Kidney capillary endothelial cell (primary cell): ENCODE measurements around the gene TSPAN31.
"Not testable (repeated sequence)": the region's sequence is repeated elsewhere in the genome, so short reads cannot be mapped to it uniquely, and the experiment has no call there.

ENCODE experiments used
- DNase-seq: peaks from one replicate; pipeline ENCODE4 v3.0.0-alpha.2; 2018; ENCODE audit warnings: low spot score

The TSPAN31 gene, protein sequence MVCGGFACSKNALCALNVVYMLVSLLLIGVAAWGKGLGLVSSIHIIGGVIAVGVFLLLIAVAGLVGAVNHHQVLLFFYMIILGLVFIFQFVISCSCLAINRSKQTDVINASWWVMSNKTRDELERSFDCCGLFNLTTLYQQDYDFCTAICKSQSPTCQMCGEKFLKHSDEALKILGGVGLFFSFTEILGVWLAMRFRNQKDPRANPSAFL

GRCh38 chr12:57744777-57745484, at the start of gene TSPAN31:
Gene TSPAN31 (plus strand): TSS chr12:57745039. CDS start chr12:57745155, 116 bp downstream.
- DNase-seq: peak; percentile 98

DNA sequence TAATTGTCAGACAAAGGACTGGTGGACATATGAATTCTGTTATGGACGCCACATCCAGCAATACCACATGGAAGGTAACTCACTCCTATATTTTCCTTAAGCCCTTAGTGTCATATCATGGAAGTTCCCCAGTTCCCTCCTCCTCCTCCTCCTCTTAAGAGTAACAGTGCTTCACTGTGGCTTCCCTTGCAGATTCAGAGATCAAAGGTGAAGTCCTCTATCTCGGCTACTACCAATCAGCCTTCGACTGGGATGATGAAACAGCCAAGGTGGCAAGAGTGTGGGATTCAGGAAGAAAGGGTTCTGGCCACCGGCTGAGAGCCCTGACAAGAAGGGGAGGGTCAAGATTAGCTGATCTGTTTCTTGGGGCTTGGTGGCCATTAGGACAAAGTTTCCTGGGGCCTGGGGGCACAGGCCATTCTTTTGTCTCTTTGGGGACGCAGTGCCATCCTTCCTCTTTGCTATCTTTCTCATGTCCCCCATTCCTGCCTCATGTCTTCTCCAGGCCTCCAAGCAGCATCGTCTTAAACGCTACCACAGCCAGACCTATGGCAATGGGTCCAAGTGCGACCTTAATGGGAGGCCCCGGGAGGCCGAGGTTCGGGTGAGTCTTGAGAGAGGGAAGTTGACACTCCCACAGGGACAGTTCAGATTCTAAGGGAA, 48.9 kb upstream of the TSPAN31 start:
- DNase-seq: no peak

DNA sequence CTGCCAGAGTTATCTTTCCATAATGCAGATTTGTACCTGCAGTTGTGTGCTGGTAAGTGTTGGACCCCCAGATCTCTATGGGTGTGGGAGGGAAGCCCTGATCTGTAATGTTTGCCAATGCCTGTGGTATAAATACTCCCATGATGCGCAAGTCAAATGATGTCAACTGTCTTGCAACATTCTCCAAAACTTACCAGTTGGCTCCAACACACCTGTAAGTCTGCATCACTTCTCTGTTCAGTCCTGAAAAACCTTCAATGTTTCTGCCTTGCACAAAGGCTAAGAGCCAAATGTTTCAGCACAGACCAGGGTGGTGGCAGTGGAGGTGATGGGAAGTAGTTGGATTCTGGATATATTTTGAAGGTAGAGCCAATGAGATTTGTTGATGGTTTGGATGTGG, 47.8 kb upstream of the TSPAN31 start:
- DNase-seq: no peak

GRCh38 chr12:57698414-57698813, 46.4 kb upstream of the TSPAN31 start:
- no peak for DNase-seq

- DNase-seq: no peak
Observed at GRCh38 chr12:57700317-57700716, 44.5 kb upstream of the TSPAN31 start.

- DNase-seq: no peak
Observed at GRCh38 chr12:57707250-57707649, 37.6 kb upstream of the TSPAN31 start.

DNA sequence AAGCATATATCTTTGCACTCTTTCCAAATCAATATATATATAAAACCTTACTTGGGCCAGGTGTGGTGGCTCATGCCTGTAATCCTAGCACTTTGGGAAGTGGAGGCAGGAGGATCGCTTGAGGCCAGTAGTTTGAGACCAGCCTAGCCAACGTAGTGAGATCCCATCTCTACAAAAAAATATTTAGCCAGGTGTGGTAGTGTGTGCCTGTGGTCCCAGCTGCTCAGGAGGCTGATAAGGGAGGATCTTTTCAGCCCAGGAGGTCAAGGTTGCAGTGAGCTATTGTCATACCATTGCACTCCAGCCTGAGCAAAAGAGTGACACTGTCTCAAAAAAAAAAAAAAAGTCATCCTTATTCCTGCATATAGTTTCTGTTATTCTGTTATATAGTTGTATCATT, 36.5 kb upstream of the TSPAN31 start:
- DNase-seq: no peak

DNA sequence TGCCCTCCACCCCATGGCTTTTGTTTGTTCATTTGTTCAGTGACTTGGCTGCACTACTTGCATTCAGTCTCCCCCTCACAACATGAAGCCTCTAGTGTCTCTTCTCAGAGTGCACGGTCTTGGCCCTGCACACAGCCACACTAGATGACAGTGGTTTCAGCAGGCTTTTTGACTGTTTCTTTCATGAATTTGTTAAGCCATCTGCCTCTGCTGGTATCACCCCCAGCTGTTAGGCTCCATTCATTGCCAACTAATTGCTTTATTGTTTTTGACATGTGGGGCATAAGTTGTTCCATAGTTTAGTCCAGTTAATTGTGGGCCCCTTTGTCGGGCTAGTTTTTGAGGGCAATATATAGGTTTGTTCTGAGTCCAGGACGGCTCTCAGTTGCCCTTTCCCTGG, 32.1 kb upstream of the TSPAN31 start:
- DNase-seq: no peak

DNA sequence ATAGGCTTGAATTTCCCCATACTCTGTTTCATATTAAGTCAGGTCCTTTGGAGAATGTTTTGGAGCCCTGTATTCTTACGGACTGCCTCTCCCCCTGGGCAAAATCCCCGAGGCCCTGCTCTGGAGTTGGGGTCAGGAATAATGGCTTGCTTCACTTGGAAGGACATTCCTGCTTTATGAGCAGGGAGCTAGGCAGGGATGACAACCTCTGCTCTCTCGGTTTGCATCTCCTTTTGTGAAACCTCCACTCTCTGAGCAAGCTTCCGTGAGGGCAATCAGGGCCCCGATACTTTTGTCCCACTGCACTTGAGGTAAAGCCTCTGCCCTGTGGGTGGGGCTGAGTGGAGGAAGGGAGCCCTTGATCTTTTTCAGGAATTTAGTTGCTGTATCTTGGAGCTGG, 31.6 kb upstream of the TSPAN31 start:
- no peak for DNase-seq

- not testable (repeated sequence) for DNase-seq
Observed at GRCh38 chr12:57715036-57715748, 29.6 kb upstream of the TSPAN31 start.

- no peak for DNase-seq
Observed at GRCh38 chr12:57715786-57716185, 29.1 kb upstream of the TSPAN31 start.

DNA sequence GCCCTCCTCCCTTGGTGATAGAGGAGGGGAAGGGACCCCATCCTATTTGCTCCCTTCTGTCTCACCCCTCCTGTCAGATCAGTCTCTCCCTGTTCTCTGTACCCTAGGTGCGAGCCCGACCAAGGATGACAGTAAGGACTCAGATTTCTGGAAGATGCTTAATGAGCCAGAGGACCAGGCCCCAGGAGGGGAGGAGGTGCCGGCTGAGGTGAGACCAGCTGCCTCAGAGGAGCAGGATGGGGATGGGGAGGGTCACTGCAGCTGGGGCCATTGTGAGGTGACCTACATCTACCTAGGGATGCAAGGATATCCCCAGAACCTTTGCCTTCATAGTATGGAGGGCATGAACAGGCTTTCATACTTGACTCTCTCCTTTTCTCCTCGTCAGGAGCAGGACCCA, 28.5 kb upstream of the TSPAN31 start:
- DNase-seq: no peak

DNA sequence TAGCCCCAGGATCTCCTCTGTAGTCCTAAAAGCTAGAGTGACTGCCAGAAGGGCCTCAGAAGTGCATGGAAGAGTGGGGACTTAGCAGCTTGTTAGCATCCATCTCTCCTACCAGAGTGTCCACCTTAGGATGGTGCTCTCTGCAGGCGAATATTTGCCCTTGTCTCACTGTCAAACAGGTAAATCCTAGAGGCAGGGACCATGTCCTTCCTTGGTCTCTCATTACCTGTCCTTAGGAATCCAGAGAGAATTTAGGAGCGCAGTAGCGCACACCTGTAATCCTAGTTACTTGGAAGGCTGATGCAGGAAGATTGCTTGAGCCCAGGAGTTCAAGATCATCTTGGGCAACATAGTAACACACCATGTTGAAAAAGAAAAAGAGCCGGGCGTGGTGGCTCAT, 27.7 kb upstream of the TSPAN31 start:
- DNase-seq: no peak

DNA sequence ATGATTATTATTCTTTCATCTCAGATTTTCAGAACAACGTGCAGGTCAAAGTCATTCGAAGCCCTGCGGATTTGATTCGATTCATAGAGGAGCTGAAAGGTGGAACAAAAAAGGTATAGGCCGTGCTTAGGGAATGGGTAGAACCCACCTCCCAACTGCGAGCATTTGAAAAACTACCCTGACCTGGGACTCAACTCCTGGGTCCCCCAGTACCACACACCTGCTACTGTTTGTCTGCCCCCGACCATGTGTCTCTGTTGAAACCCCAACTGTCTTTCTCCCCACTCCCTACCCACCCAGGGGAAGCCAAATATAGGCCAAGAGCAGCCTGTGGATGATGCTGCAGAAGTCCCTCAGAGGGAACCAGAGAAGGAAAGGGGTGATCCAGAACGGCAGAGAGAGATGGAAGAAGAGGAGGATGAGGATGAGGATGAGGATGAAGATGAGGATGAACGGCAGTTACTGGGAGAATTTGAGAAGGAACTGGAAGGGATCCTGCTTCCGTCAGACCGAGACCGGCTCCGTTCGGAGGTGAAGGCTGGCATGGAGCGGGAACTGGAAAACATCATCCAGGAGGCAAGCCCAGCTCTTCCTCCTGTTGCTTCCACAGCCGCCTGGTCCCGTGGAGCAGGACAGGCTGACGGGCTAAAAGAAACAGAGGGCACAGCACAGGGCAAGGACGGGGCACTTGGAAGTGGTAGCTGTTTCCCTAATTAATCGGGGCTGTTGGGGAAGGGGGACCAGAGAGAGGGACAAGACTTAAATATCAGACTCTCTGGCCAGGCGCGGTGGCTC, 26.8 kb upstream of the TSPAN31 start:
- no peak for DNase-seq

- no peak for DNase-seq
Observed at GRCh38 chr12:57718641-57719528, 26.0 kb upstream of the TSPAN31 start.

GRCh38 chr12:57719777-57720605, 24.8 kb upstream of the TSPAN31 start:
- no peak for DNase-seq

DNA sequence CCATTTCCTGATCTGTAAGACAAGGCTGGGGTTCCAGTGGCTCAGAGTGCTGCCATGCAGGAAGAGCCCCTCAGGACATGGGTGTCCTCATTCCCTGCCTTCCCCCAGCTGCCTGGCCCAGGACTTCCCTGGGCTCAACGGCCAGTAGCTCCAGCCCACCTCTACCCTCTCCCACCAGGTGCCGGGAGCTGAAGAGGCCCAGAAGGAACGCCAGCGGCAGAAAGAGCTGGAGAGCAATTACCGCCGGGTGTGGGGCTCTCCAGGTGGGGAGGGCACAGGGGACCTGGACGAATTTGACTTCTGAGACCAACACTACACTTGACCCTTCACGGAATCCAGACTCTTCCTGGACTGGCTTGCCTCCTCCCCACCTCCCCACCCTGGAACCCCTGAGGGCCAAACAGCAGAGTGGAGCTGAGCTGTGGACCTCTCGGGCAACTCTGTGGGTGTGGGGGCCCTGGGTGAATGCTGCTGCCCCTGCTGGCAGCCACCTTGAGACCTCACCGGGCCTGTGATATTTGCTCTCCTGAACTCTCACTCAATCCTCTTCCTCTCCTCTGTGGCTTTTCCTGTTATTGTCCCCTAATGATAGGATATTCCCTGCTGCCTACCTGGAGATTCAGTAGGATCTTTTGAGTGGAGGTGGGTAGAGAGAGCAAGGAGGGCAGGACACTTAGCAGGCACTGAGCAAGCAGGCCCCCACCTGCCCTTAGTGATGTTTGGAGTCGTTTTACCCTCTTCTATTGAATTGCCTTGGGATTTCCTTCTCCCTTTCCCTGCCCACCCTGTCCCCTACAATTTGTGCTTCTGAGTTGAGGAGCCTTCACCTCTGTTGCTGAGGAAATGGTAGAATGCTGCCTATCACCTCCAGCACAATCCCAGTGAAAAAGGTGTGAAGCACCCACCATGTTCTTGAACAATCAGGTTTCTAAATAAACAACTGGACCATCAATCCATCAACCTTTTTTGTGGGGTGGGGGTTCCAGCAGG, 23.9 kb upstream of the TSPAN31 start:
- no peak for DNase-seq

DNA sequence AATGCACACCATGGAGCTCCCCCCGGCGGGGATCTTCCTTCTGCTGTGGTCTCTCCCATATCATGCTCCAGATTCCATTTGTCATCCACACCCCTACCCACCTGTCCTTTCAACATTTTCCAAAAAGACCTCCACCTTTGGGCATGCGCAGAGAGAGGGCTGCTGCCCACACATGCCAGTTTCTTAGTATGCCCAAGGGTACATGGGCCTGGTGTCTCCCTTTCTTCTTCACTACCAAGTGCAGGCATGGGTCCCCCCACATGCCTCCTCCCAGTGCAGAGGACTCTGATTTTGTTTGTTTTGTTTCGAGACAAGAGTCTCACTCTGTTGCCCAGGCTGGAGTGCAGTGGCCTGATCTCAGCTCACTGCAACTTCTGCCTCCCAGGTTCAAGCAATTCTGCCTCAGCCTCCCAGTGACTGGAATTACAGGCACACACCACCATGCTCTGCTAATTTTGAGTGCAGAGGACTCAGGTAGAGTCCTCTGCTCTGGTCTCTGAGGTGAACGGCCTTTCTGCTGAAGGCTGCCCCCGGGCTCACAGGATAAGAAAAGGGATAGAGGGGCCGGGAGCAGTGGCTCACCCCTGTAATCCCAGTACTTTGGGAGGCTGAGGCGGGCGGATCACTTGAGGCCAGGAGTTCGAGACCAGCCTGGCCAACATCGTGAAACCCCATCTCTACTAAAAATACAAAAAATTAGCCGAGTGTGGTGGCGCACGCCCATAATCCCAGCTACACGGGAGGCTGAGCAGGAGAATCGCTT, 22.8 kb upstream of the TSPAN31 start:
- DNase-seq: not testable (repeated sequence)
